GM23338 (cell line): ENCODE results near the gene GPRC5C. TPM values are rescaled to one million over a fixed set of nuclear protein-coding genes. Genes with fewer than 3 reads are reported as not detected.

Source experiments
- ATAC-seq: fragments of 200-7000 bp; cut with Tn5 transposase; 3 replicates; pipeline ENCODE4 v1.9.1; 2020
- DNase-seq: peaks from one replicate; pipeline ENCODE4 v3.0.0-alpha.2; 2015; ENCODE audit warnings: low spot score
- H2AFZ ChIP-seq: fragments of 200-600 bp; sonication (generic); 2 replicates; pipeline ENCODE4 v1.8.0; 2016; ENCODE audit warnings: antibody characterized with exemption, mild to moderate bottlenecking, moderate library complexity
- H3F3A ChIP-seq: fragments of 200-600 bp; sonication (generic); replicated peaks from 2 replicates; pipeline ENCODE4 v1.8.0; 2017; ENCODE audit warnings: antibody characterized with exemption, mixed run types, low read depth
- H3K27ac ChIP-seq: fragments of 200-600 bp; sonication (generic); 2 replicates; pipeline ENCODE4 v1.6.1; 2016; ENCODE audit warnings: low read depth
- H3K27me3 ChIP-seq: fragments of 200-600 bp; sonication (generic); 2 replicates; pipeline ENCODE4 v1.8.0; 2016; ENCODE audit warnings: mild to moderate bottlenecking, mixed run types, moderate library complexity; ENCODE audit not compliant: insufficient read depth
- H3K36me3 ChIP-seq: fragments of 200-600 bp; sonication (generic); 2 replicates; pipeline ENCODE4 v1.8.0; 2016; ENCODE audit warnings: mild to moderate bottlenecking; ENCODE audit not compliant: insufficient read depth
- H3K4me1 ChIP-seq: fragments of 200-600 bp; sonication (generic); 2 replicates; pipeline ENCODE4 v1.8.0; 2016; ENCODE audit warnings: mild to moderate bottlenecking, moderate library complexity; ENCODE audit not compliant: insufficient read depth
- H3K4me2 ChIP-seq: fragments of 200-600 bp; sonication (generic); 2 replicates; pipeline ENCODE4 v1.7.1; 2017; ENCODE audit warnings: mixed run types
- H3K4me3 ChIP-seq: fragments of 200-600 bp; sonication (generic); 2 replicates; pipeline ENCODE4 v1.6.1; 2016; ENCODE audit warnings: mixed run types
- H3K79me2 ChIP-seq: fragments of 200-600 bp; sonication (generic); replicated peaks from 2 replicates; pipeline ENCODE4 v1.8.0; 2017; ENCODE audit warnings: mild to moderate bottlenecking; ENCODE audit not compliant: insufficient read depth
- H3K9me2 ChIP-seq: fragments of 200-600 bp; sonication (generic); 2 replicates; pipeline ENCODE4 v1.8.0; 2017; ENCODE audit not compliant: insufficient read depth
- H4K20me1 ChIP-seq: fragments of 200-600 bp; sonication (generic); replicated peaks from 2 replicates; pipeline ENCODE4 v1.8.0; 2017; ENCODE audit warnings: mild to moderate bottlenecking; ENCODE audit not compliant: insufficient read depth
- H3K27ac Mint-ChIP-seq: 2 replicates; pipeline ENCODE4 v1.8.0; 2020; ENCODE audit warnings: inconsistent platforms, mild to moderate bottlenecking, moderate library complexity, mixed read lengths
- H3K27me3 Mint-ChIP-seq: 3 replicates; pipeline ENCODE4 v1.8.0; 2022; ENCODE audit warnings: low read depth, mild to moderate bottlenecking, moderate library complexity, mixed read lengths, inconsistent platforms; ENCODE audit not compliant: insufficient read depth, poor library complexity
- H3K36me3 Mint-ChIP-seq: 3 replicates; pipeline ENCODE4 v1.8.0; 2021; ENCODE audit warnings: low read depth, mild to moderate bottlenecking, inconsistent platforms, moderate library complexity, mixed read lengths
- H3K4me1 Mint-ChIP-seq: 3 replicates; pipeline ENCODE4 v1.8.0; 2020; ENCODE audit warnings: mild to moderate bottlenecking, inconsistent platforms, mixed read lengths
- H3K4me3 Mint-ChIP-seq: 3 replicates; pipeline ENCODE4 v1.8.0; 2021; ENCODE audit warnings: moderate library complexity, mild to moderate bottlenecking, inconsistent platforms, mixed read lengths
- H3K9me3 Mint-ChIP-seq: 3 replicates; pipeline ENCODE4 v1.8.0; 2020; ENCODE audit warnings: moderate library complexity, mild to moderate bottlenecking, inconsistent platforms, mixed read lengths
- CREB1 ChIP-seq: fragments of 250-450 bp; sonication (Bioruptor Pico); IDR thresholded peaks from 2 replicates; pipeline ENCODE4 v1.5.0; 2020; ENCODE audit warnings: low read depth, mild to moderate bottlenecking, moderate library complexity
- EZH2 ChIP-seq: fragments of 200-600 bp; sonication (generic); IDR thresholded peaks from one replicate; pipeline ENCODE4 v1.8.0; 2017; ENCODE audit warnings: antibody characterized with exemption, mild to moderate bottlenecking, low read depth; ENCODE audit not compliant: unreplicated experiment
- EZH2phosphoT487 ChIP-seq: fragments of 200-600 bp; sonication (generic); IDR thresholded peaks from one replicate; pipeline ENCODE4 v1.8.1; 2018; ENCODE audit warnings: antibody characterized with exemption; ENCODE audit not compliant: unreplicated experiment
- JUNB ChIP-seq: IDR thresholded peaks from one replicate; pipeline ENCODE4 v1.6.1; 2016; ENCODE audit warnings: antibody characterized with exemption; ENCODE audit not compliant: unreplicated experiment
- NANOG ChIP-seq: IDR thresholded peaks from 2 replicates; pipeline ENCODE4 v1.6.1; 2016; ENCODE audit warnings: antibody characterized with exemption, borderline replicate concordance
- ZNF114 ChIP-seq: fragments of 250-450 bp; sonication (Bioruptor Pico); IDR thresholded peaks from 2 replicates; pipeline ENCODE4 v1.5.0; 2020; ENCODE audit warnings: mild to moderate bottlenecking, moderate library complexity
- ZNF331 ChIP-seq: fragments of 250-450 bp; sonication (Bioruptor Pico); IDR thresholded peaks from 2 replicates; pipeline ENCODE4 v1.5.0; 2020; ENCODE audit warnings: low read depth, mild to moderate bottlenecking, moderate library complexity
- polyA plus RNA-seq: library from polyadenylated mRNA; unstranded; fragments of >200 nt; fragmentation: Nextera tagmentation; extraction: Ambion mirVana; gene quantifications from 2 replicates; pipeline ENCODE4 v1.2.1, GENCODE V29; 2016
- total RNA-seq: library from RNA; depleted of rRNA; stranded (reverse); fragments of >200 nt; shearing (Covaris generic); gene quantifications from 2 replicates; pipeline ENCODE4 v1.2.3, GENCODE V29; 2014
- TF ChIP-seq, protein P1 (sequence below): IDR thresholded peaks from 2 replicates; pipeline ENCODE4 v1.6.1; 2016; ENCODE audit warnings: antibody characterized with exemption
- TF ChIP-seq, protein P2 (sequence below), 2 experiments: fragments of 200-600 bp in 1 of 2; sonication (generic) in 1 of 2; conservative IDR thresholded peaks; 2 replicates each; pipeline versions ENCODE4 v1.5.1 to v1.6.1; 2016 to 2017; ENCODE audit warnings: antibody characterized with exemption in 2 of 2, low read depth in 2 of 2, mild to moderate bottlenecking in 2 of 2, moderate library complexity in 1 of 2
- TF ChIP-seq, protein P3 (sequence below): IDR thresholded peaks from one replicate; pipeline ENCODE4 v1.6.1; 2018; ENCODE audit warnings: antibody characterized with exemption; ENCODE audit not compliant: unreplicated experiment

Gene GPRC5C
- total and polyA plus RNA-seq, 2 experiments from 2014 or later: 9.0 to 22.4 TPM

DNA sequence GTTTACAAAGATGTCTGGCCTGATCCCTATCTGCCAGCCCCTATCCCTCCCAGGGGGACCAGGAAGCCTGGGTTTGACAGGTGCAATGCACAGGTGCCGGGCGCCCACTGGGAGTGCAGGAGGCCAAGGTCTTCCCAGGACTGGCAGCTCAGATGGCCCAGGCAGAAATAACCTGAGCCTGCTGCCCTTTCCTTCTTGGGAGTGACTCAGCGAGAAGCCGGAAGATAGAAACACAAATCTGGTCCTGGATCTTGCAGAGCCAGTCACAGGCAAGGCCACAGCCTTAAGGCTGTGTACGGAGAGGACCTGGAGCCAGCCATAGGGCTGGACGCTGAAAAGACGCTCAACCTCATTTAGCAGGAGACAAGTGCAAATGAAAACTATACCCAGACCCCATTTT lies 36.9 kb upstream of the GPRC5C start:
- peaks cover 4% of the 10 kb centered on the region; the same call in 2 of the 3 replicates for H3K9me3 Mint-ChIP-seq

More for the DNA sequence above, 36.9 kb upstream of the GPRC5C start:
- TF ChIP-seq NANOG (no peak), CREB1 (no peak), ZNF114 (CRISPR knock-in tag) (no peak), EZH2phosphoT487 (no peak), ZNF331 (no peak), JUNB (no peak), EZH2 (no peak)
- TF ChIP-seq, protein P1, sequence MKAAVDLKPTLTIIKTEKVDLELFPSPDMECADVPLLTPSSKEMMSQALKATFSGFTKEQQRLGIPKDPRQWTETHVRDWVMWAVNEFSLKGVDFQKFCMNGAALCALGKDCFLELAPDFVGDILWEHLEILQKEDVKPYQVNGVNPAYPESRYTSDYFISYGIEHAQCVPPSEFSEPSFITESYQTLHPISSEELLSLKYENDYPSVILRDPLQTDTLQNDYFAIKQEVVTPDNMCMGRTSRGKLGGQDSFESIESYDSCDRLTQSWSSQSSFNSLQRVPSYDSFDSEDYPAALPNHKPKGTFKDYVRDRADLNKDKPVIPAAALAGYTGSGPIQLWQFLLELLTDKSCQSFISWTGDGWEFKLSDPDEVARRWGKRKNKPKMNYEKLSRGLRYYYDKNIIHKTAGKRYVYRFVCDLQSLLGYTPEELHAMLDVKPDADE: no peak
- TF ChIP-seq, protein P2, sequence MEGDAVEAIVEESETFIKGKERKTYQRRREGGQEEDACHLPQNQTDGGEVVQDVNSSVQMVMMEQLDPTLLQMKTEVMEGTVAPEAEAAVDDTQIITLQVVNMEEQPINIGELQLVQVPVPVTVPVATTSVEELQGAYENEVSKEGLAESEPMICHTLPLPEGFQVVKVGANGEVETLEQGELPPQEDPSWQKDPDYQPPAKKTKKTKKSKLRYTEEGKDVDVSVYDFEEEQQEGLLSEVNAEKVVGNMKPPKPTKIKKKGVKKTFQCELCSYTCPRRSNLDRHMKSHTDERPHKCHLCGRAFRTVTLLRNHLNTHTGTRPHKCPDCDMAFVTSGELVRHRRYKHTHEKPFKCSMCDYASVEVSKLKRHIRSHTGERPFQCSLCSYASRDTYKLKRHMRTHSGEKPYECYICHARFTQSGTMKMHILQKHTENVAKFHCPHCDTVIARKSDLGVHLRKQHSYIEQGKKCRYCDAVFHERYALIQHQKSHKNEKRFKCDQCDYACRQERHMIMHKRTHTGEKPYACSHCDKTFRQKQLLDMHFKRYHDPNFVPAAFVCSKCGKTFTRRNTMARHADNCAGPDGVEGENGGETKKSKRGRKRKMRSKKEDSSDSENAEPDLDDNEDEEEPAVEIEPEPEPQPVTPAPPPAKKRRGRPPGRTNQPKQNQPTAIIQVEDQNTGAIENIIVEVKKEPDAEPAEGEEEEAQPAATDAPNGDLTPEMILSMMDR (conservative IDR thresholded peaks at IDR 0.05; ENCODE audit: low read depth in 2 of 2): no peak
- TF ChIP-seq, protein P3, sequence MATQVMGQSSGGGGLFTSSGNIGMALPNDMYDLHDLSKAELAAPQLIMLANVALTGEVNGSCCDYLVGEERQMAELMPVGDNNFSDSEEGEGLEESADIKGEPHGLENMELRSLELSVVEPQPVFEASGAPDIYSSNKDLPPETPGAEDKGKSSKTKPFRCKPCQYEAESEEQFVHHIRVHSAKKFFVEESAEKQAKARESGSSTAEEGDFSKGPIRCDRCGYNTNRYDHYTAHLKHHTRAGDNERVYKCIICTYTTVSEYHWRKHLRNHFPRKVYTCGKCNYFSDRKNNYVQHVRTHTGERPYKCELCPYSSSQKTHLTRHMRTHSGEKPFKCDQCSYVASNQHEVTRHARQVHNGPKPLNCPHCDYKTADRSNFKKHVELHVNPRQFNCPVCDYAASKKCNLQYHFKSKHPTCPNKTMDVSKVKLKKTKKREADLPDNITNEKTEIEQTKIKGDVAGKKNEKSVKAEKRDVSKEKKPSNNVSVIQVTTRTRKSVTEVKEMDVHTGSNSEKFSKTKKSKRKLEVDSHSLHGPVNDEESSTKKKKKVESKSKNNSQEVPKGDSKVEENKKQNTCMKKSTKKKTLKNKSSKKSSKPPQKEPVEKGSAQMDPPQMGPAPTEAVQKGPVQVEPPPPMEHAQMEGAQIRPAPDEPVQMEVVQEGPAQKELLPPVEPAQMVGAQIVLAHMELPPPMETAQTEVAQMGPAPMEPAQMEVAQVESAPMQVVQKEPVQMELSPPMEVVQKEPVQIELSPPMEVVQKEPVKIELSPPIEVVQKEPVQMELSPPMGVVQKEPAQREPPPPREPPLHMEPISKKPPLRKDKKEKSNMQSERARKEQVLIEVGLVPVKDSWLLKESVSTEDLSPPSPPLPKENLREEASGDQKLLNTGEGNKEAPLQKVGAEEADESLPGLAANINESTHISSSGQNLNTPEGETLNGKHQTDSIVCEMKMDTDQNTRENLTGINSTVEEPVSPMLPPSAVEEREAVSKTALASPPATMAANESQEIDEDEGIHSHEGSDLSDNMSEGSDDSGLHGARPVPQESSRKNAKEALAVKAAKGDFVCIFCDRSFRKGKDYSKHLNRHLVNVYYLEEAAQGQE: no peak
- H3K4me3 ChIP-seq: no peak overlapping the region
- no peaks in the 10 kb centered on the region for H4K20me1 ChIP-seq
- peak overlapping the region; percentile 26; the same call in 1 of the 2 replicates for H3K27ac Mint-ChIP-seq
- no peak overlapping the region; the same call in 1 of the 2 replicates for H2AFZ ChIP-seq
- H3K27me3 ChIP-seq: no peaks in the 10 kb centered on the region
- ATAC-seq (no peak), DNase-seq (no peak)
- peaks cover 16% of the 10 kb centered on the region; the same call in 2 of the 3 replicates for H3K4me1 Mint-ChIP-seq
- no peaks in the 10 kb centered on the region; the same call in 1 of the 2 replicates for H3K4me1 ChIP-seq
- no peaks in the 10 kb centered on the region for H3K79me2 ChIP-seq
- H3K36me3 ChIP-seq: no peaks in the 10 kb centered on the region
- H3K36me3 Mint-ChIP-seq: no peaks in the 10 kb centered on the region
- H3K4me2 ChIP-seq: no peak overlapping the region
- no peak overlapping the region for H3K4me3 Mint-ChIP-seq
- peaks cover 10% of the 10 kb centered on the region for H3K27me3 Mint-ChIP-seq
- no peak overlapping the region for H3K27ac ChIP-seq
- no peaks in the 10 kb centered on the region for H3F3A ChIP-seq
- no peaks in the 10 kb centered on the region for H3K9me2 ChIP-seq
